ENCODE measurements around the gene VSIR.

DNA sequence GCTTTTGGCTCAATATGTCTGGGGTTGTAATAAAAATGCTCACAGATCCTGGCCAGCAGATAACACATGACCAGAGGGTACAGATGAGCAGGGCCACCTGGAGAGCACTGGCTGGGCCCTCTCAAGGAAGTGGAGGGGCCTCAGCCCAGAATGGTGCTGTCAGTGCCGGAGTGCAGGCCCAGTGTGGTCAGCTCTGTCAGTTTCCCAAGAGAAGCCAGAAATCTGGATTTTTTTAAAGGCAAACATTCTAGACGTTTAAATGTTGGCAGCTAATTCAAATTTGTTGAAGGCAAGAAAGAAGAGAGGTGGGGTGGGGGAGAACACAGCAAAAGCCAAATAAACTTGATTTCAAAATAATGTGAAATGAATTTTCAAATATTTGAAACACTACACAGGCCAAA lies 55.8 kb downstream of the VSIR start:
- TF ChIP-seq, protein P1, sequence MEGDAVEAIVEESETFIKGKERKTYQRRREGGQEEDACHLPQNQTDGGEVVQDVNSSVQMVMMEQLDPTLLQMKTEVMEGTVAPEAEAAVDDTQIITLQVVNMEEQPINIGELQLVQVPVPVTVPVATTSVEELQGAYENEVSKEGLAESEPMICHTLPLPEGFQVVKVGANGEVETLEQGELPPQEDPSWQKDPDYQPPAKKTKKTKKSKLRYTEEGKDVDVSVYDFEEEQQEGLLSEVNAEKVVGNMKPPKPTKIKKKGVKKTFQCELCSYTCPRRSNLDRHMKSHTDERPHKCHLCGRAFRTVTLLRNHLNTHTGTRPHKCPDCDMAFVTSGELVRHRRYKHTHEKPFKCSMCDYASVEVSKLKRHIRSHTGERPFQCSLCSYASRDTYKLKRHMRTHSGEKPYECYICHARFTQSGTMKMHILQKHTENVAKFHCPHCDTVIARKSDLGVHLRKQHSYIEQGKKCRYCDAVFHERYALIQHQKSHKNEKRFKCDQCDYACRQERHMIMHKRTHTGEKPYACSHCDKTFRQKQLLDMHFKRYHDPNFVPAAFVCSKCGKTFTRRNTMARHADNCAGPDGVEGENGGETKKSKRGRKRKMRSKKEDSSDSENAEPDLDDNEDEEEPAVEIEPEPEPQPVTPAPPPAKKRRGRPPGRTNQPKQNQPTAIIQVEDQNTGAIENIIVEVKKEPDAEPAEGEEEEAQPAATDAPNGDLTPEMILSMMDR (IDR thresholded peaks at IDR 0.05) = no peak
- TF ChIP-seq POLR2A (IDR thresholded peaks at IDR 0.05) = no peak
